ENCODE results near the gene ERGIC3.

The ERGIC3 gene

GRCh38 chr20:35529552-35529951 is 12.3 kb upstream of the ERGIC3 start, which contains the start of gene C20orf173:
Gene C20orf173, minus strand, starts transcription at chr20:35529652. Its CDS starts 279 bp downstream, at chr20:35529373.
- Histone ChIP-seq H3K9me3 (ENCODE audit: control insufficient read depth, insufficient read depth, low read depth, low read length) (no peaks in the 10 kb centered on the region), H3K27ac (ENCODE audit: extremely low read depth, low read depth, low read length) (no peak within 1 kb of the TSS), H3K4me1 (ENCODE audit: control insufficient read depth, insufficient read depth, low read length) (no peaks in the 10 kb centered on the region), H3K36me3 (ENCODE audit: control insufficient read depth in 2 of 2, insufficient read depth in 1 of 2, low read length in 2 of 2) (no peaks in the 10 kb centered on the region), H3K4me3 (ENCODE audit: low read depth, low read length) (no peak within 1 kb of the TSS)
- TF ChIP-seq AEBP2 (tag by site-specific recombination; IDR thresholded peaks at IDR 0.05; ENCODE audit: borderline replicate concordance) (no peak), ZNF76 (tag by site-specific recombination; IDR thresholded peaks at IDR 0.05; ENCODE audit: borderline replicate concordance, low read depth) (no peak), ZNF529 (tag by site-specific recombination; IDR thresholded peaks at IDR 0.05; ENCODE audit: insufficient replicate concordance) (no peak), ZNF2 (tag by site-specific recombination; IDR thresholded peaks at IDR 0.05) (no peak), HOXA7 (CRISPR knock-in tag; IDR thresholded peaks at IDR 0.05; ENCODE audit: borderline replicate concordance) (no peak), ZNF23 (tag by site-specific recombination; IDR thresholded peaks at IDR 0.05; ENCODE audit: borderline replicate concordance) (no peak), BCL11A (tag by site-specific recombination; IDR thresholded peaks at IDR 0.05; ENCODE audit: low read depth) (no peak), ZEB2 (tag by site-specific recombination; IDR thresholded peaks at IDR 0.05) (no peak), ZNF10 (tag by site-specific recombination; IDR thresholded peaks at IDR 0.05) (no peak), ZNF138 (tag by site-specific recombination; IDR thresholded peaks at IDR 0.05; ENCODE audit: borderline replicate concordance) (no peak), ZNF707 (tag by site-specific recombination; IDR thresholded peaks at IDR 0.05) (no peak), KLF7 (tag by site-specific recombination; IDR thresholded peaks at IDR 0.05; ENCODE audit: borderline replicate concordance) (no peak), SCRT1 (tag by site-specific recombination; IDR thresholded peaks at IDR 0.05; ENCODE audit: borderline replicate concordance) (no peak), ZNF670 (tag by site-specific recombination; IDR thresholded peaks at IDR 0.05; ENCODE audit: low read depth) (no peak), ZNF148 (tag by site-specific recombination; IDR thresholded peaks at IDR 0.05; ENCODE audit: borderline replicate concordance) (no peak), ZNF433 (tag by site-specific recombination; IDR thresholded peaks at IDR 0.05; ENCODE audit: low read depth) (no peak), ZNF621 (tag by site-specific recombination; IDR thresholded peaks at IDR 0.05) (no peak), ZNF610 (tag by site-specific recombination; IDR thresholded peaks at IDR 0.05; ENCODE audit: borderline replicate concordance) (no peak), ZNF350 (tag by site-specific recombination; IDR thresholded peaks at IDR 0.05) (no peak), ZNF426 (tag by site-specific recombination; IDR thresholded peaks at IDR 0.05) (no peak)
- POLR2A ChIA-PET: no interaction called here
- CTCF ChIA-PET: no interaction called here

DNA sequence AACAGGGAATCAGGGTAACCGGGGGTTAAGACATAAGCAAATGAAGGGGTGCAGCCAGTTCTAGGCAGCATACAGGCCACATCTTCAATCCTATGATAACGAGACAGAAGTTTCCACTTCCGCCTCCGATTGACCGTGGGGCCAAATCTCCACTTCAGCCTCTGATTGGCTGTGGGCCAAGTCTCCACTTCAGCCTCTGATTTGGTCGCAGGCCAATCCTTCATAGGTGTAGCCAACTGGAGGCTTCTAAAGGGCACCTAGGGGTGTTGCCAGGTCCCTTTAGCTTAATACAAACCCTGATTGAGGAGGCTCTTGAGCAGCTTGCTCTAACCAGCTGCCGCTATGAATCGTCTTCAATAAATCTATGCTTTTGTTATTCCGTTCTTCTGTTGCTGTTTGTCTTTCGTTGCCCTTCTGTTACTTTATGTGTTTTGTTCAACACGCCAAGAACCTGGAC is 2.1 kb upstream of the ERGIC3 start:
- ChIA-PET POLR2A (interaction anchor here (0.9 kb wide), 1 partner anchor 85 kb away, joined by 3 read pairs; the partner anchor contains the start of gene CEP250), CTCF (interaction anchor here (0.9 kb wide), 1 partner anchor 233 kb away, joined by 4 read pairs; no protein-coding TSS in a partner anchor)
- 0 out of 2 replicates have a peak overlapping the region, but pooled peaks have one; percentile 30 for H3K27ac ChIP-seq (ENCODE audit: extremely low read depth, low read depth, low read length)
- H3K4me1 ChIP-seq (ENCODE audit: control insufficient read depth, insufficient read depth, low read length): peaks cover 4% of the 10 kb centered on the region; the same call in 1 of the 2 replicates
- H3K9me3 ChIP-seq (ENCODE audit: control insufficient read depth, insufficient read depth, low read depth, low read length): no peaks in the 10 kb centered on the region
- H3K4me3 ChIP-seq (ENCODE audit: low read depth, low read length): no peak overlapping the region
- peaks cover 0 to 16% of the 10 kb centered on the region in 2 experiments; a peak in 1 of 3 replicates for H3K36me3 ChIP-seq (ENCODE audit: control insufficient read depth in 2 of 2, insufficient read depth in 1 of 2, low read length in 2 of 2)
- TF ChIP-seq ZFHX2 (tag by site-specific recombination; conservative IDR thresholded peaks at IDR 0.05) (no peak), ZNF670 (tag by site-specific recombination; IDR thresholded peaks at IDR 0.05; ENCODE audit: low read depth) (no peak), ZNF202 (tag by site-specific recombination; IDR thresholded peaks at IDR 0.05; ENCODE audit: borderline replicate concordance) (no peak), INSM2 (tag by site-specific recombination; IDR thresholded peaks at IDR 0.05) (no peak), KLF8 (tag by site-specific recombination; IDR thresholded peaks at IDR 0.05) (peak; percentile 20; the same call in 1 of the 2 replicates), GLIS2 (tag by site-specific recombination; IDR thresholded peaks at IDR 0.05) (peak; percentile 57), ZNF121 (tag by site-specific recombination; IDR thresholded peaks at IDR 0.05) (no peak), ZFP69B (tag by site-specific recombination; IDR thresholded peaks at IDR 0.05) (no peak), ZNF302 (tag by site-specific recombination; IDR thresholded peaks at IDR 0.05; ENCODE audit: low read depth) (no peak), ZNF175 (tag by site-specific recombination; IDR thresholded peaks at IDR 0.05) (no peak)
- TF ChIP-seq, protein P1, sequence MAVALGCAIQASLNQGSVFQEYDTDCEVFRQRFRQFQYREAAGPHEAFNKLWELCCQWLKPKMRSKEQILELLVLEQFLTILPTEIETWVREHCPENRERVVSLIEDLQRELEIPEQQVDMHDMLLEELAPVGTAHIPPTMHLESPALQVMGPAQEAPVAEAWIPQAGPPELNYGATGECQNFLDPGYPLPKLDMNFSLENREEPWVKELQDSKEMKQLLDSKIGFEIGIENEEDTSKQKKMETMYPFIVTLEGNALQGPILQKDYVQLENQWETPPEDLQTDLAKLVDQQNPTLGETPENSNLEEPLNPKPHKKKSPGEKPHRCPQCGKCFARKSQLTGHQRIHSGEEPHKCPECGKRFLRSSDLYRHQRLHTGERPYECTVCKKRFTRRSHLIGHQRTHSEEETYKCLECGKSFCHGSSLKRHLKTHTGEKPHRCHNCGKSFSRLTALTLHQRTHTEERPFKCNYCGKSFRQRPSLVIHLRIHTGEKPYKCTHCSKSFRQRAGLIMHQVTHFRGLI (tag by site-specific recombination; IDR thresholded peaks at IDR 0.05): no peak

All from HEK293 (cell line).